ENCODE data around the gene CD180.
"Not testable (repeated sequence)": the region's sequence is repeated elsewhere in the genome, so short reads cannot be mapped to it uniquely, and the experiment has no call there.

The CD180 gene

DNA sequence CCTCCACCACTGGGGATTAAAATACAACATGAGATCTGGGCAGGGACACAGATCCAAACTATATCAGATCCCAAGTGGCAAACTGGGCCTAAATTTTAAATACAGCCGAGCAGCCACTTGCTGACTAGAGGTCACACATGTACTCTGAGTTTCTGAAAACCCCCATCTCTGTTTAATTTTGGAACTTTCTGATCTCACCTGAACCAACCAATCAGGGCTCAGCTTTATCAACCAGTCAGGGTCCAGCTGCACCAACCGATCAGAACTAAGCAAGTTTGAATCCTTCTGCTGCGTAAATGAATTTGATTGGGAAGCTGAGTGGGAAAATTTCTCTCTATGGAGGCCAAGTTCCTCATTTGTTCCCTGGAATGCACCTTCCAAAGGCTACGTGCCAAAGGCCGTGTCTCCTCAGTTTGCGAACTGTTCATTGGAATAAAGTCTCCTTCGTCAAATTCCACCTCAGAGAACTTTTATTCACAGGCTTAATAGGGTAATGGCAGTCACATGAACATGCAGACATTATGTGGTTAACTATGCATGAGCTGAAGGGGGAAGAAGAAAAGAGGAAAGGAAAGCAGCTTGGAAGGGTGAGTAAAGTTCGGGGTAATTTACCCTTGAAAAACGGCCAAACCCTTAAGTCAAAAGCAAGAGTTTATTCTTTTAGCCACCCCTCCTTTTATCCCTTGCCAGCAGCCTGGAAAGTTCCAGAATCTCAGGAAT is 3.7 kb downstream of the CD180 start:
- no peak for DNase-seq (ENCODE audit: low read depth)
- no peak overlapping the region for H3K4me3 ChIP-seq (ENCODE audit: low read depth, low read length)

DNA sequence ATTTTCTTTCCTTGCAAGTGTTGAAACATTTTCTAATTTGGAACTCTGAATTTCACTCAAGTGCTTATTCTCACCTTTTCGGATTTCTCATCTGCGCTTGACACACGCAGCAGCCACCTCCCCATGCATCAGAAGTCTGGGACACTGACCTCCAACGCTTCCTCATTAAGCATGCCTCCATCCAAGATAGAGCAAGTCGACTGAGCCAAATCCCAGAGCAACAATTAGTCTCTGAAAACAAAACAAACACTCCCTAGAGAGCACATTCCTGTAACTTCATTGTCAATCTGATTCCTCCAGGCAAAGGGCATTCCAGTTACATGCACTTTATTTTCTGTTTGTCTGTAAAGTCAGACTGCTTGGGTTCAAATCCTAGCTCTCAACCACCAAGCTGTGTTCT is 5.7 kb downstream of the CD180 start:
- no peak for DNase-seq (ENCODE audit: low read depth)
- no peak overlapping the region for H3K4me3 ChIP-seq (ENCODE audit: low read depth, low read length)

DNA sequence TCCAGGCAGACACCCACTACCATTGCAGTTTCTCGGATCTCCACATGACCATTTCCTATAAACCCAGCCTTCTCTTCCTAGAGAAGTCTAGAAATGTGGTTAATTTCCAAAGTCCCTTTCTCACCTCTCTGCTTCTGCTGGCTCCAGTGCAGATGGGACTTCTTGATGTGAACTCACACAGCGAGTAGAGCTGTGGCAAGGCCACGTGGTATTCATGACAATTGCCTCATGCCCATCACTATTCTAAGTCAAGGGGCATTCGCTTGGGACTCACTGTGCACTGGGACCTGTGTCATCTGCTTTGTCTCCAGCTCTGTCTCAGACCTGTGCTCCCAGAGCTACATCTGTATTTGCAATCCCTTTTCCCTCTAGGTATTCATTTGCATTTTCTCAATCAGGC is 6.2 kb downstream of the CD180 start:
- no peak overlapping the region for H3K4me3 ChIP-seq (ENCODE audit: low read depth, low read length)
- DNase-seq (ENCODE audit: low read depth): no peak

DNA sequence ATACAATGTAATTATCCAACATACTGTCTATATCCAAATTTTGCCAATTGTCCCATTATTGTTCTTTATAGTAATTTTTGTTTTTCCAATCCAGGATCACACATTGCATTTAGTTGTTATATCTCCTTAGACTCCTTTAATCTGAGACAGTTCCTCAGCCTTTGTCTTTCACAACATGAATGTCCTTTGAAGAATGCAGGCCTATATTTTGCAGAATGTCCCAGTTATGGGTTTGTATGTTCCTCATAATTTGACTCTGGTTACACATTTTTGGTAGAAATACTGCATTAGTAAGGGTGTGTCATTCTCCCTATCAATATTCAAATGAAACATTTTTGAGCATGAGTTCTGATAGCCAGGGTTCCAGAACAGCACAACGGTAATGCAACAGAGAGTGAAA is 6.7 kb downstream of the CD180 start:
- no peak for DNase-seq (ENCODE audit: low read depth)
- H3K4me3 ChIP-seq (ENCODE audit: low read depth, low read length): no peak overlapping the region

DNA sequence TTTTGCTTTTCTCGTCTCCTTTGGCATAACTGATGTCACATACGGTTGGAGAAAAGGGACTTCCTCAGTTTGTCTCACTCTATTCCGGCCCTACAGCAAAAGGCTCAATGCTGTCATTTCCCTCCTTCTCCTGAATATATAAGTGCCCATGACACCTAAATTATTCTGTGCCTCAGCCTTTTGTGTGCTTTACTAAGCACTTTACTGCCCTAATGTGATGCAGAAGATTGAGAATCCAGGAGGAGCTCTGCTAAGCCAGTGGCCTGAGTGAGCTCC is 7.6 kb downstream of the CD180 start:
- DNase-seq (ENCODE audit: low read depth): no peak
- no peak overlapping the region for H3K4me3 ChIP-seq (ENCODE audit: low read depth, low read length)

DNA sequence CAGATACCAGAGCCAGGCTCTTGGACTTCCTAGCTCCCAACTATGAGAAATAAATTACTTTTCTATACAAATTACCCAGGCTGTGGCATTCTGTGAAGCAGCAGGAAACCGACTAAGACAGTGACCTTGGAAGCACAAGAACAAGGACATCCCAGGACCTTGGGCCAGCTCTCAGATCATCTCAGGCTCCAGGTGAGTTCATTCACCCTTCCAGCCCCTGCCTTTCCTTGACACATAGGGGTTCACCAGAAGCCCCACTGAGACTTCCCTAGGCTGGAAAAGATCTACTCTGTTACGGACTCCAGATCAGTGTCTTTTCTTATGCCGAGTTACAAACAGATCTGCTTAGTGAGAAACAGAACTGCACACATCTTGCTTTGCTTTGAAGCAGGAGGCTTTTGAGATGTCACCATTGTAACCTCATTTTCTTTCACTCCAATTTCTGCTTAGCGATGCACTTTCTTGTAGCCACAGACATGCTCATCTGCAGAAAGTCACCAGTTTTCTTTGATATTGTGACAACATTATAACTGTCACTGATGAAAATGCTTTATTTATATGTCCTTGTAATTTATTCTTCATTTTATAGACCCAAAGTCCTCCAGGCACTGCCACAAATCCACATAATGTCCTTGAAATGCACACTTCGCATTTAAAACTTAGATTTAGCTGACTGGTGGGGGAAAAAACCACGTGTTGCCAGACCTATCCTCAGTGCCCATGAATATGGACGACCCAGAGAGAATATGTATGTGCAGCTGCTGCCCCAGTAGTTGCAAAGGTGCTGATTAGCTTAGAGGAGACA is 8.1 kb downstream of the CD180 start:
- DNase-seq (ENCODE audit: low read depth): no peak
- H3K4me3 ChIP-seq (ENCODE audit: low read depth, low read length): no peak overlapping the region

DNA sequence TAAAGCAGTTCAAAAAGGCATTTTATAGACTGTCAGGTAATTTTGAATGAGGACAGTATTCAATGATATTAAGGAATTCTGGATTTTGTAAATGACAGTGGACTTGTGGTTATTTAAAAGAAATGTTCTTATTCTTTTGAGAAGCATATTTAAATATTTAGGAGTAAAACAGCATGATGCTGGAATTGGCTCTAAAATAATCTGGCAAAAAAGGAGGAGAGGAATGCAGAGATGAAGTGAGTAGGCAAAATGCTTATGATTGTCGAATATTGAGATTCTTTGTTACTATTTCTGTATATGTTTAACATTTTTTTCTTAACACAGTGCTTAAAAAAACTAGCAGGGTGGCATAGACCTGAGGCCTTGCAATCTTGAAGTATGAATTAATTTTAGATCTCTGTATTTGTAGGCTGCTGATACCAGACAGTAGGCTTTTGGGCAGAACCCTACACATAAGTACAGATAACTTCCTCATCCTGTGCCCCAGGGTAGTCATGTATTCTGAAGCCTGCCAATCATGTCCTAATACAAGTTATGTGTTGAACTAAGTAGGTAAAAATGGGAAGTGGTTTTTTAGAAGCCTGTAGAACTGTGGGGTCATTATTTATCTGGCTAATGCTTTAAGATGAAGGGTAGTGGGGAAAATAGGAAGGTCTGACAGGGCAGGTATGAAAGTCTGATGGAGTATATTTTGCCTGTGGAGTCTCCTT is 9.4 kb downstream of the CD180 start:
- no peak overlapping the region for H3K4me3 ChIP-seq (ENCODE audit: low read depth, low read length)
- no peak for DNase-seq (ENCODE audit: low read depth)

DNA sequence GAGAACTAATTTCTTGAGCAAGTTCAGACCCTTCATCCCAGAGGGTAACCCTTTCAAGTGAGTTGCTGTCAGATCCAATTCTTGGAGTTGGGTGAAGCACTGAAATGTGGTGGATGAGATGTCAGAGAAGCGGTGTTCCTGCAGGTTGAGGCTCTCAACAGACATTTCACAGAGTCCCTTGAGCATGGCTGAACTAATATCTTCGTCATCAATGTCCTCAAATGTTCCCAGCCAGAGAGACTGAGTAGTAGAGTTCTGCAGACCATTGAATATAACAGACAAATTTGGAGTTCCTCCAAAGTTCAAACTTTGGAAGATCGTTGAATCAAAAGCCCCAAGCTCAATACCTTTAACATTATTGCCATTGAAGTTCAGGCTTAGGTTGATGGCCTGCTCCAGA is 12.7 kb downstream of the CD180 start:
- DNase-seq (ENCODE audit: low read depth): no peak
- no peak overlapping the region for H3K4me3 ChIP-seq (ENCODE audit: low read depth, low read length)

DNA sequence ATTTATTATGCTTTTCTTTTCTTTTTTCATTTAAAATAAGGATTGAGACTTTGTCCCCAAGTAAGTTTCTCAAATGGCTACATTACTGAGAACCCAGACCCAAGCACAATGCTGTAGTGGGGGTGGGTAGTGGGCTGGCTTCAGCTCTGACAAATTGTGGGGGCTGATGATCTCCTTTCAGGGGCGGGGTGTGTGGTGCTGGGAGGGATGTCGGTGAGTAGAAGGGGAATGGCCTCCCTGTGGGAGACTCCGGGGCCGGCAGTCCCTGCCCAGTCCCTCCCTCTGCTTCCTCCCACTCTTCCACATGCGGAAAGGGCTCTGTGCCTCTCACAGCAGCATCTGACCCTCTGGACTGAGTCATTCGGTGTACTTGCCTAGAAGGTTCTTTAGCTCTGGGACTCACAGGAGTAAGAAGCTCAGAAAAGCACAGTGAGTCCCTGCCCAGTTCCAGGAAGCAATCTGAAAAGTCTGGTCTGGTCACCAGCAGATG is 14.3 kb downstream of the CD180 start:
- peak; percentile 87 for DNase-seq (ENCODE audit: low read depth)
- no peak overlapping the region for H3K4me3 ChIP-seq (ENCODE audit: low read depth, low read length)

DNA sequence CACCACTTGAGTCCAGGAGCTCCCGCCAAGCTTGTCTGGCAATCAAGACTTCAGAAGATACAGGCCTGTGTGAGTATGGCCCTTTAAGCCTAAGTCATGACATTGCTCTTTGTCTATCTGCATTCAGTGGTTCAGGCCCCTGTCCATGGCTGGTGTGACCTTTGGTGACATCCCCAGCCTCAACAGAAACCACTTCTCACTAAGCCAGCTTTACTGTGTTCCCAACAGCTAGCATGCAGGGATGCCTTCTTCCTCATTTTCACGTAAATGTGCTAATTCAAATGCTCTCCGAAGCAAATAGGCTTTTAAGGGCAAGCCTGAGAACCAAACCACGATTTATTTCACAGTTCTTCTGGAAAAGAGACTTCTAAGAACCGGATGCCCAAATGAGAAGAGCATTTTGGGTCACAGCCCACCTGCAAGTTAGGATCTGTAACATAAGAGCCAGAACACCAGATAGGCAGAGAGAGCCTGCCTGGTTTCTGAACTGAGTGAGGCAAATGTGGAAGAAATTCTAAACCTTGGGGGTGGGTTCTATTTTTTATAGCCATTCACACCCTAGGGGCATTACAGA is 14.9 kb downstream of the CD180 start:
- H3K4me3 ChIP-seq (ENCODE audit: low read depth, low read length): no peak overlapping the region
- DNase-seq (ENCODE audit: low read depth): no peak

DNA sequence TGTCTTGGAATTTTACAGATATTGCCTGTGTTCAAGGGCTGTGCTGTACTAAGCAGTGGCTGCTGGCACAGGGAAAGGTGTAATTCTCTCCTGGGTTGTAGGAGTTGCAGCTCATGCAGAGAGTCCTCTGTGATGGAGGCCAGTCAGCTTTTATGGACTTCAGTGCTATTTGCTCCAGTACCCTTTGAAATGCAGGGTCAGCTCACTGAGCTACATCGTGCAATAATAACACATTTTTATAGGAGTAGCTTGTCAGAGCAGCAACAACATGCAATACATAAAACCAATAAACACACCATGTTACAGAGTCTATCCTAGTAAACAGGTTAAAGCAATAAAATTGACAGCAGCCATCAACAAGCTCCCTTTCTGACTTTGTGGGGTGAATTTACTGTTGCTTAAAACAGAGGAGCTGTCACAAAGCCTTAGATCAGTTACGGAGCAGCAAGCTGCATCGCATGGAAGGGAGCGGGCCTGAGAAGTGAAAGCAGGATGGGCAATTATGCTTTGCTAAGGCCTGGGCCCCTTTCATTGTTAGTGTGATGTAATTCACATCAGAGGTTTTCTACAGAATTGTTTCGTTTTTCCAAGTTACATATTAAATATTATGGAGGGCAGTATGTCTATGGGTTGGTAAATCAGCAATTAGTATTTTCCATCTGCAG is 16.8 kb downstream of the CD180 start:
- no peak for DNase-seq (ENCODE audit: low read depth)
- H3K4me3 ChIP-seq (ENCODE audit: low read depth, low read length): no peak overlapping the region

DNA sequence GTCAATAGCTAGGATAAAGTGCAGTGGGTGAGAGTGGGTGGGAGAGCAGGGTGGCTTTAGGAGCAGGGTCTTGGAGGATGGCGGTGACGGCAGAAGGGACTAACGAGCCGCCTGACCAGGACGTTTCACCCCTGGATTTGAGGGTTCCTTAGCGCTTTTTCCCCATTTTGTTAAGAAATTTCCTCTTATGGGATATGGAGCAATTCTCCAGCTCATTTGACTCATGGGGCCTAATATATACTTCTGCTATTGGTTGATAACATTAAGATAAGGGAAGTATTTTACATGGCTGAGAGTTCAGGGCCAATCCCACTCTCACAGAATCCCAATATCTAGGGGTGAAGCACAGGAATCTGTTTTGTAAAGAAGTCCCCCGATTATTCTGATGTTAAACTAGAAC is 17.6 kb downstream of the CD180 start:
- H3K4me3 ChIP-seq (ENCODE audit: low read depth, low read length): no peak overlapping the region
- DNase-seq (ENCODE audit: low read depth): no peak

DNA sequence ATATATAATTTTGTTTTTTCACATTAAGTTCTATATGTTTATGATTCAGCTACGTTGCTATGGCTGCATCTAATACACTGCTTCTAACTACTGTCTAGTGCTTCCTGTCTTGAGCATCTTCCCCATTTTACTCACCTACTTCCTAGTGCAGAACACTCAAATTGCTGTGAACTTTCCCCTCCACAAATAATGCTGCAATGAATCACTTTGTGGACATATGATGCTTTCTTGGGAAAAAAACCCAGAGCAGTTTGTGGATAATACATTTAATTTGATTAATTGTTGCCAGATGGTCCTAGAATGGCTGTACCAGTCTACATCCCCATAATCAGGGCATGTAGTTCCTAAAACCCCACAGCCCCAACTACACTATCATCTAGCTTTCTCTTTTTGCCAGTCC is 18.5 kb downstream of the CD180 start:
- peak; percentile 25 for DNase-seq (ENCODE audit: low read depth)
- H3K4me3 ChIP-seq (ENCODE audit: low read depth, low read length): no peak overlapping the region

DNA sequence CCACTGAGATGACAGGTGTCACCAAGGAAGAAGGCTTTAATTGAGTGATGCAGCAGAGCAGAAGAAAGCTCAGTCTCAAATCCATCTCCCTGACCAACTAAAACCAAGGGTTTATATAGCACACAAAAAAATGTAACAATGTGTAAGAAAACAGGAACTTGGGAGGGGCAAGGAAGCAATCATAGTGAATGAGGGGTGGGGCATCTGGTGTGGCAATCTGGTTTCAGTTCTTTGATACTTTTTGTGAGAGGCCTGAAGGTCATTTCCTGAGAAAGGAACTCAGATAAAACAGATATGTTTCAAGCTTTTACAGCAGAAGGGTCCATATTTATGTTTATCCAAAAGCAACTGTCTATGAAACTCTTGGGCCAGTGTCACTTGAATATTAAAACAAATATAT is 19.7 kb downstream of the CD180 start:
- no peak overlapping the region for H3K4me3 ChIP-seq (ENCODE audit: low read depth, low read length)
- no peak for DNase-seq (ENCODE audit: low read depth)

DNA sequence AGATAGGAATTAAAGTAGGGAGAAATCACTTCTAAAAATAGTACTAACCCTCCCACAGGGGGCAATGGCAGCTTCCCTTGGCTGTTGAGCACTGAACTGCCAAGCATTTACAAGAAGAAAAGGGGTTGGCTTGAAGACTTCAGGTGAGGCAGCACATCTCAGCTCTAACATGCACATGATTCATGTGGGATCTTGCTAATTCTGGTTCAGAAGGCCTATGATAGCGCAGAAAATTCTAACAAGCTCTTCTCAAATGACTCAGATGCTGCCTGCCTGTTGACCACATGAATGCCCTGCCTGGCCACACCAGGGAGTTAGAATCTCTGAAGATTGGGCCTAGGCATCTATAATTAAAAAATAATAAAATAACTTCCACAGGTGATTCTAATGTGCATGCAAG is 22.6 kb downstream of the CD180 start:
- DNase-seq (ENCODE audit: low read depth): no peak
- no peak overlapping the region for H3K4me3 ChIP-seq (ENCODE audit: low read depth, low read length)

DNA sequence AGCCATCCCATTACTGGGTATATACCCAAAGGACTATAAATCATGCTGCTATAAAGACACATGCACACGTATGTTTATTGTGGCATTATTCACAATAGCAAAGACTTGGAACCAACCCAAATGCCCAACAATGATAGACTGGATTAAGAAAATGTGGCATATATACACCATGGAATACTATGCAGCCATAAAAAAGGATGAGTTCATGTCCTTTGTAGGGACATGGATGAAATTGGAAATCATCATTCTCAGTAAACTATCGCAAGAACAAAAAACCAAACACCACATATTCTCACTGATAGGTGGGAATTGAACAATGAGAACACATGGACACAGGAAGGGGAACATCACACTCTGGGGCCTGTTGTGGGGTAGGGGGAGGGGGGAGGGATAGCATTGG is 23.2 kb downstream of the CD180 start:
- not testable (repeated sequence) for DNase-seq (ENCODE audit: low read depth); H3K4me3 ChIP-seq (ENCODE audit: low read depth, low read length)

DNA sequence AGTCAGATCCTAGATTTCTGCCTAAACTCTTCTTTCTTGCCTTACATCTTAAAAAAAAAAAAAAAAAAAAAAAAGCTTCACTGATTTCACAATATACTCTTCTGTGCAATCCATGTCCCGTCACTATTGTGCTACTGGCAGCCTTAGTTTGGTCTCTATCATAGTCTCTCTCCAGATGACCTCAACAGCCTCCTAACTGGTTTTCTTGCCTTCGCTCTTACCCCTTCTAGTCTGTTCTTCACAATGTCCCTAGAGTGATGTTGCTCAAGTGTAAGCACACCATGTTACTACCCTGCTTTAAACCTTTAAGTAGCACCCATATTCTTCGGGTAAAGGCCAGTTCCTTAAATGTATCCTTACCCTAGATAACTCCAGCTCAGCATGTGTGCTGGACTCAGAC is 25.8 kb downstream of the CD180 start:
- no peak overlapping the region for H3K4me3 ChIP-seq (ENCODE audit: low read depth, low read length)
- no peak for DNase-seq (ENCODE audit: low read depth)

DNA sequence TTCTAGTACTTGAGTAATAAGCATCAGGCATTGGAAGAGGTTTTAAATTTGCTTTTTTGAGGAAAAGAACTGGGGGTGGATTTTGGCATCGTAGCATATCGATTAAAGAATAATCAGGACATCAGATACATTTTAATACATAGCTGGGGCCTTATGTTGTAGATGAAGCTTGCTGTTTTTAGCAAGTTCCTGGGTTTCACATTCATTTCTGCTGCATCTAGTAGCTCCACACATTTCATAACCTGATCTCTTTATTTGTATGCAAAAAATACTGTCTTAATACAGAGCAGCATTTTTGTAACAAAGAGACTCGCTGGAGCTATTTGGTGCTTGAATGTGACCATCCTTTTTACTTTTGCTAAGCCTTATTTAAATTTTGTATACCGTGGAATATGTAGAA is 28.5 kb downstream of the CD180 start:
- no peak for DNase-seq (ENCODE audit: low read depth)
- no peak overlapping the region for H3K4me3 ChIP-seq (ENCODE audit: low read depth, low read length)

DNA sequence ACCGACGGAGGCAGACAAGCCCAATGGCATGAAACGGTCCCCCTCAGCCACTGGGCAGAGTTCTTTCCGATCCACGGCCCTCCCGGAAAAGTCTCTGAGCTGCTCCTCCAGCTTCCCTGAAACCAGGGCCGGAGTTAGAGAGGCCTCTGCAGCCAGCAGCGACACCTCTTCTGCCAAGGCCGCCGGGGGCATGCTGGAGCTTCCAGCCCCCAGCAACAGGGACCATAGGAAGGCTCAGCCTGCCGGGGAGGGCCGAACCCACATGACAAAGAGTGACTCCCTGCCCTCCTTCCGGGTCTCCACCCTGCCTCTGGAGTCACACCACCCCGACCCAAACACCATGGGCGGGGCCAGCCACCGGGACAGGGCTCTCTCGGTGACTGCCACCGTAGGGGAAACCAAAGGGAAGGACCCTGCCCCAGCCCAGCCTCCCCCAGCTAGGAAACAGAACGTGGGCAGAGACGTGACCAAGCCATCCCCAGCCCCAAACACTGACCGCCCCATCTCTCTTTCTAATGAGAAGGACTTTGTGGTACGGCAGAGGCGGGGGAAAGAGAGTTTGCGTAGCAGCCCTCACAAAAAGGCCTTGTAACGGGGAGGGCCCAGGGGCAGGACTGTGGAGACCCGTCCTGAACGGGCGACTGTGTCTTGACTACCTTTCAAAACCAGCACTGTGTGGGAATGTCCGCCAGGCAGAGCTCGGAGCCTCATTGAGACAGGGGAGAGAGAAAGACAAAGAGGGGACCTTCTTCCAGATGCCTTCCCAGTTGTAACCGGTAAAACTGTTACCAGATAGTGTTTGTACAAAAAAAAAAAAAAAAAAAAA is 29.9 kb downstream of the CD180 start:
- H3K4me3 ChIP-seq (ENCODE audit: low read depth, low read length): no peak overlapping the region
- no peak for DNase-seq (ENCODE audit: low read depth)

Measured in skeletal muscle cell (primary cell).